ENCODE data around the gene USF1.
A peak's percentile ranks its signal among the peaks of the same experiment; 100 is the strongest.
"Not testable (repeated sequence)": the region's sequence is repeated elsewhere in the genome, so short reads cannot be mapped to it uniquely, and the experiment has no call there.

Gene USF1

GRCh38 chr1:161022432-161022831, 23.3 kb downstream of the USF1 start:
- not testable (repeated sequence) for H3K18ac ChIP-seq (ENCODE audit: low read length); H3K14ac ChIP-seq (ENCODE audit: low read length); DNase-seq (ENCODE audit: low spot score); H4K91ac ChIP-seq (ENCODE audit: low read depth, low read length, poor library complexity); H2AFZ ChIP-seq (ENCODE audit: low read length); H3K4me1 ChIP-seq (ENCODE audit: control insufficient read depth in 2 of 2, insufficient read depth in 1 of 2, low read depth in 1 of 2, low read length in 2 of 2); H2BK15ac ChIP-seq (ENCODE audit: low read length); H3K9me3 ChIP-seq (replicated peaks in 1 of 2; ENCODE audit: control insufficient read depth in 2 of 2, insufficient read depth in 1 of 2, low read depth in 1 of 2, low read length in 2 of 2); H3K9ac ChIP-seq (ENCODE audit: low read depth, low read length, poor library complexity); H2AK5ac ChIP-seq (ENCODE audit: low read depth, low read length); H3K4ac ChIP-seq (ENCODE audit: low read length); H2BK5ac ChIP-seq (ENCODE audit: low read length); H3K4me2 ChIP-seq (ENCODE audit: insufficient read depth, low read length, poor library complexity, severe bottlenecking); H3K27ac ChIP-seq (replicated peaks; ENCODE audit: low read length); H3K23ac ChIP-seq (ENCODE audit: low read depth, low read length, poor library complexity); H3K4me3 ChIP-seq (ENCODE audit: low read length in 2 of 2); H2BK120ac ChIP-seq (ENCODE audit: low read depth, low read length); H3K36me3 ChIP-seq (replicated peaks in 1 of 2; ENCODE audit: control insufficient read depth in 2 of 2, insufficient read depth in 2 of 2, low read length in 2 of 2); H2BK12ac ChIP-seq (ENCODE audit: low read length); H4K8ac ChIP-seq (ENCODE audit: low read depth, low read length); H3K79me1 ChIP-seq (ENCODE audit: low read depth, low read length)
- WGBS, 2 donors (ENCODE audit: extremely low coverage in 2 of 2, insufficient read length in 2 of 2, insufficient replicate concordance in 1 of 2) = no CpG with 5 or more reads among the region's 12 CpGs
- H3K27me3 ChIP-seq (ENCODE audit: control insufficient read depth in 3 of 3, insufficient read depth in 3 of 3, low read depth in 1 of 3, low read length in 3 of 3) = peaks cover 0 to 42% (median 0%) of the 10 kb centered on the region in 3 experiments

DNA sequence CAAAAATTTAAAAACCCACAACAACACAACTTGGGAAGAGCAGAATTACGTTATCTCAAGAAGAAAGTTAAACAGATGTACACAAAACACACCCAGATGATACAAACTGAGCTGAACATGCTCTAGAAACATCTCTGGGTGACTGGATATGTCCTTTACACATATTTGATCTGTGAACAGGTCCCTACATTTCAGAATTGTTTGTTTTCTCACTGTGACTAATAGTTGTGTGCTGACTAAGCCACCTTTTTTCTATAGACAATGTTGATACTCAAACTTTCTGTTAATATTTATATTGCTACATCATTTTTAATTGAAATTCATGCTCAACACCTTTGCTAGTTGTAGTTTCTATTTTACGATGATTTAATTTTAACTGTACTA, 23.8 kb downstream of the USF1 start:
- H2BK12ac ChIP-seq (ENCODE audit: low read length) = no peak overlapping the region
- DNase-seq (ENCODE audit: low spot score) = no peak
- H3K79me1 ChIP-seq (ENCODE audit: low read depth, low read length) = no peaks in the 10 kb centered on the region
- H2BK120ac ChIP-seq (ENCODE audit: low read depth, low read length) = no peak overlapping the region
- peaks cover 0 to 42% (median 0%) of the 10 kb centered on the region in 3 experiments for H3K27me3 ChIP-seq (ENCODE audit: control insufficient read depth in 3 of 3, insufficient read depth in 3 of 3, low read depth in 1 of 3, low read length in 3 of 3)
- H4K8ac ChIP-seq (ENCODE audit: low read depth, low read length) = no peak overlapping the region
- H3K23ac ChIP-seq (ENCODE audit: low read depth, low read length, poor library complexity) = no peak overlapping the region
- H3K27ac ChIP-seq (replicated peaks; ENCODE audit: low read length) = no peak overlapping the region
- no peak overlapping the region for H3K9ac ChIP-seq (ENCODE audit: low read depth, low read length, poor library complexity)
- no peak overlapping the region for H3K18ac ChIP-seq (ENCODE audit: low read length)
- no peak overlapping the region for H2AFZ ChIP-seq (ENCODE audit: low read length)
- no peak overlapping the region for H4K91ac ChIP-seq (ENCODE audit: low read depth, low read length, poor library complexity)
- H2AK5ac ChIP-seq (ENCODE audit: low read depth, low read length) = no peak overlapping the region
- no peak overlapping the region for H3K4me2 ChIP-seq (ENCODE audit: insufficient read depth, low read length, poor library complexity, severe bottlenecking)
- H3K9me3 ChIP-seq (replicated peaks in 1 of 2; ENCODE audit: control insufficient read depth in 2 of 2, insufficient read depth in 1 of 2, low read depth in 1 of 2, low read length in 2 of 2) = no peaks in the 10 kb centered on the region
- H3K14ac ChIP-seq (ENCODE audit: low read length) = no peak overlapping the region
- no peak overlapping the region for H3K4ac ChIP-seq (ENCODE audit: low read length)
- peaks cover 6 to 8% of the 10 kb centered on the region in 2 donors for H3K4me1 ChIP-seq (ENCODE audit: control insufficient read depth in 2 of 2, insufficient read depth in 1 of 2, low read depth in 1 of 2, low read length in 2 of 2)
- no peak overlapping the region for H2BK5ac ChIP-seq (ENCODE audit: low read length)
- H3K36me3 ChIP-seq (replicated peaks in 1 of 2; ENCODE audit: control insufficient read depth in 2 of 2, insufficient read depth in 2 of 2, low read length in 2 of 2) = no peaks in the 10 kb centered on the region
- no peak overlapping the region for H2BK15ac ChIP-seq (ENCODE audit: low read length)
- no peak overlapping the region for H3K4me3 ChIP-seq (ENCODE audit: low read length in 2 of 2)
- no CpG with 5 or more reads among the region's 2 CpGs for WGBS, 2 donors (ENCODE audit: extremely low coverage in 2 of 2, insufficient read length in 2 of 2, insufficient replicate concordance in 1 of 2)

GRCh38 chr1:161021165-161021969, 24.4 kb downstream of the USF1 start:
- no peak overlapping the region for H2AK5ac ChIP-seq (ENCODE audit: low read depth, low read length)
- H3K27me3 ChIP-seq (ENCODE audit: control insufficient read depth in 3 of 3, insufficient read depth in 3 of 3, low read depth in 1 of 3, low read length in 3 of 3) = peaks cover 0 to 42% (median 0%) of the 10 kb centered on the region in 3 experiments
- H3K79me1 ChIP-seq (ENCODE audit: low read depth, low read length) = no peaks in the 10 kb centered on the region
- DNase-seq (ENCODE audit: low spot score) = peak; percentile 47
- H3K4me2 ChIP-seq (ENCODE audit: insufficient read depth, low read length, poor library complexity, severe bottlenecking) = peak overlapping the region; percentile 99
- H3K23ac ChIP-seq (ENCODE audit: low read depth, low read length, poor library complexity) = peak overlapping the region; percentile 97
- peak overlapping the region; percentile 92 for H2AFZ ChIP-seq (ENCODE audit: low read length)
- peak overlapping the region; percentile 76 for H3K18ac ChIP-seq (ENCODE audit: low read length)
- no peak overlapping the region for H4K8ac ChIP-seq (ENCODE audit: low read depth, low read length)
- peak overlapping the region; percentile 22 for H3K9ac ChIP-seq (ENCODE audit: low read depth, low read length, poor library complexity)
- no peak overlapping the region for H3K4ac ChIP-seq (ENCODE audit: low read length)
- no peak overlapping the region for H2BK5ac ChIP-seq (ENCODE audit: low read length)
- peaks cover 6 to 8% of the 10 kb centered on the region in 2 donors for H3K4me1 ChIP-seq (ENCODE audit: control insufficient read depth in 2 of 2, insufficient read depth in 1 of 2, low read depth in 1 of 2, low read length in 2 of 2)
- H2BK120ac ChIP-seq (ENCODE audit: low read depth, low read length) = no peak overlapping the region
- H3K9me3 ChIP-seq (replicated peaks in 1 of 2; ENCODE audit: control insufficient read depth in 2 of 2, insufficient read depth in 1 of 2, low read depth in 1 of 2, low read length in 2 of 2) = no peaks in the 10 kb centered on the region
- no peak overlapping the region for H2BK12ac ChIP-seq (ENCODE audit: low read length)
- H2BK15ac ChIP-seq (ENCODE audit: low read length) = no peak overlapping the region
- H3K27ac ChIP-seq (replicated peaks; ENCODE audit: low read length) = no peak overlapping the region
- peak overlapping the region; percentile 52 to 79 for H3K4me3 ChIP-seq (ENCODE audit: low read length in 2 of 2)
- H4K91ac ChIP-seq (ENCODE audit: low read depth, low read length, poor library complexity) = no peak overlapping the region
- no peaks in the 10 kb centered on the region for H3K36me3 ChIP-seq (replicated peaks in 1 of 2; ENCODE audit: control insufficient read depth in 2 of 2, insufficient read depth in 2 of 2, low read length in 2 of 2)
- no CpG with 5 or more reads among the region's 34 CpGs for WGBS, 2 donors (ENCODE audit: extremely low coverage in 2 of 2, insufficient read length in 2 of 2, insufficient replicate concordance in 1 of 2)
- no peak overlapping the region for H3K14ac ChIP-seq (ENCODE audit: low read length)

DNA sequence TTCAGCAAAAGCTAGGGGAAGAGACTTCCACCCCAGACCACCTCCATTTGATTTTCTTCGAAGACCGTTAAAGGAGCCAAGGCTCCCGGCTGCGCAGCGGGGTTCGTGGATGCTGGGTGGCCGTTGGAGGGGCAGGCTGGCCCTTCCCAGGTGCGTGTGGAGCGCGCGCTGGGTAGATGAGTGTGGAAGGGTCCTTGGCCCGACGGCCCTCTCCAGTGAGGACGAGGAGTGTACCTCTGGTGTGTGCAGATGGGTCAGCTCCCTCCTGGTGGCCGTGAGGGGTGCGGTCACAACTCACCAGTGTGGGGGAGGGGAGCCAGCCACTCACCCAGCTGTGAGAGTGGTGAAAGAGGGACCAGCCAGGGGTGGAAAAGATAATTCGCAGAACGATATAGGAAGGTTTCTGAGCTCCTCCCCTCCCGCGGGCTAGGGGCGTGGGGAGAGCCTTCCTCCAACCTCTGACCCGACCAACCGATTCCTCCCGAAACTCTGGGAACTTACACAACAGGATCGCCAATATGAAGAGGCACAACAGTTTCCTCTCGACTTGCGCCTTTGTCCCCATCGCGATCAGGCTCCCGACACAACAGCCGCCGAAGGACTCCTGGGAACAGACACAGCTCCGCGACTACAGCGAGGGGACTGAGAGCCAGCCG, 25.1 kb downstream of the USF1 start, which contains the start of gene F11R:
Gene F11R, minus strand, starts transcription at position 644 of the 656 bp plus-strand sequence. Its CDS starts 79 bp downstream, at position 565.
- Histone ChIP-seq H3K23ac (ENCODE audit: low read depth, low read length, poor library complexity) (peak within 1 kb of the TSS; percentile 97), H2BK120ac (ENCODE audit: low read depth, low read length) (peak within 1 kb of the TSS; percentile 98), H3K4me2 (ENCODE audit: insufficient read depth, low read length, poor library complexity, severe bottlenecking) (peak within 1 kb of the TSS; percentile 99), H2BK5ac (ENCODE audit: low read length) (no peak within 1 kb of the TSS), H3K18ac (ENCODE audit: low read length) (peak within 1 kb of the TSS; percentile 97), H2AFZ (ENCODE audit: low read length) (peak within 1 kb of the TSS; percentile 92), H3K9me3 (replicated peaks in 1 of 2; ENCODE audit: control insufficient read depth in 2 of 2, insufficient read depth in 1 of 2, low read depth in 1 of 2, low read length in 2 of 2) (no peaks in the 10 kb centered on the region), H3K36me3 (replicated peaks in 1 of 2; ENCODE audit: control insufficient read depth in 2 of 2, insufficient read depth in 2 of 2, low read length in 2 of 2) (no peaks in the 10 kb centered on the region), H2AK5ac (ENCODE audit: low read depth, low read length) (peak within 1 kb of the TSS; percentile 86), H3K4me3 (ENCODE audit: low read length in 2 of 2) (peak within 1 kb of the TSS; percentile 52 to 86), H3K27me3 (ENCODE audit: control insufficient read depth in 3 of 3, insufficient read depth in 3 of 3, low read depth in 1 of 3, low read length in 3 of 3) (peaks cover 0 to 42% (median 0%) of the 10 kb centered on the region in 3 experiments), H4K91ac (ENCODE audit: low read depth, low read length, poor library complexity) (no peak within 1 kb of the TSS), H4K8ac (ENCODE audit: low read depth, low read length) (peak within 1 kb of the TSS; percentile 55), H3K4ac (ENCODE audit: low read length) (peak within 1 kb of the TSS; percentile 61), H3K9ac (ENCODE audit: low read depth, low read length, poor library complexity) (peak within 1 kb of the TSS; percentile 81), H3K14ac (ENCODE audit: low read length) (peak within 1 kb of the TSS; percentile 90), H3K79me1 (ENCODE audit: low read depth, low read length) (no peaks in the 10 kb centered on the region), H3K4me1 (ENCODE audit: control insufficient read depth in 2 of 2, insufficient read depth in 1 of 2, low read depth in 1 of 2, low read length in 2 of 2) (peaks cover 6 to 8% of the 10 kb centered on the region in 2 donors), H3K27ac (replicated peaks; ENCODE audit: low read length) (no peak within 1 kb of the TSS), H2BK12ac (ENCODE audit: low read length) (no peak within 1 kb of the TSS), H2BK15ac (ENCODE audit: low read length) (peak within 1 kb of the TSS; percentile 22)
- DNase-seq (ENCODE audit: low spot score) = peak; percentile 35
- no CpG with 5 or more reads among the region's 36 CpGs for WGBS, 2 donors (ENCODE audit: extremely low coverage in 2 of 2, insufficient read length in 2 of 2, insufficient replicate concordance in 1 of 2)

Data from neuronal stem cell (in vitro differentiated cells).